ENCODE measurements around the gene ZNF766.
"Not testable (repeated sequence)": the region's sequence is repeated elsewhere in the genome, so short reads cannot be mapped to it uniquely, and the experiment has no call there.

The ZNF766 gene

GRCh38 chr19:52275988-52276387 is 6.6 kb downstream of the ZNF766 start:
- no peak for DNase-seq (ENCODE audit: low read depth in 2 of 2)

GRCh38 chr19:52277471-52277870 is 8.1 kb downstream of the ZNF766 start:
- DNase-seq (ENCODE audit: low read depth in 2 of 2), result no peak

GRCh38 chr19:52286256-52286655 is 16.9 kb downstream of the ZNF766 start:
- DNase-seq (ENCODE audit: low read depth in 2 of 2), result no peak

- no peak for DNase-seq (ENCODE audit: low read depth in 2 of 2)
Observed at GRCh38 chr19:52291781-52292180, 22.4 kb downstream of the ZNF766 start.

- DNase-seq (ENCODE audit: low read depth in 2 of 2), result not testable (repeated sequence)
Observed at GRCh38 chr19:52292946-52293345, 23.6 kb downstream of the ZNF766 start.

GRCh38 chr19:52296400-52296772 is 27.0 kb downstream of the ZNF766 start:
- DNase-seq (ENCODE audit: low read depth in 2 of 2), result no peak

- DNase-seq (ENCODE audit: low read depth in 2 of 2), result peak; percentile 39 to 41
Observed at GRCh38 chr19:52296773-52297600, 27.6 kb downstream of the ZNF766 start, which contains the start of gene ZNF480. TSS of gene ZNF480 (plus strand) at chr19:52297169. CDS start at chr19:52300413, 3,244 bp downstream.

- DNase-seq (ENCODE audit: low read depth in 2 of 2), result no peak
Observed at GRCh38 chr19:52297601-52298364, 28.4 kb downstream of the ZNF766 start.

GRCh38 chr19:52307275-52307674 is 37.9 kb downstream of the ZNF766 start:
- DNase-seq (ENCODE audit: low read depth in 2 of 2), result no peak

GRCh38 chr19:52322429-52322828 is 53.0 kb downstream of the ZNF766 start:
- DNase-seq (ENCODE audit: low read depth in 2 of 2), result no peak

GRCh38 chr19:52331757-52332156 is 62.4 kb downstream of the ZNF766 start:
- no peak for DNase-seq (ENCODE audit: low read depth in 2 of 2)

GRCh38 chr19:52335768-52336116 is 66.4 kb downstream of the ZNF766 start:
- DNase-seq (ENCODE audit: low read depth in 2 of 2), result no peak

GRCh38 chr19:52336117-52336790 is 66.9 kb downstream of the ZNF766 start, which contains the start of gene ZNF610:
TSS of gene ZNF610 (plus strand) at chr19:52336243. CDS start at chr19:52349173, 12,930 bp downstream.
- peak; percentile 74 to 84 for DNase-seq (ENCODE audit: low read depth in 2 of 2)

GRCh38 chr19:52336791-52337381 is 67.5 kb downstream of the ZNF766 start:
- no peak for DNase-seq (ENCODE audit: low read depth in 2 of 2)

- not testable (repeated sequence) for DNase-seq (ENCODE audit: low read depth in 2 of 2)
Observed at GRCh38 chr19:52339022-52339421, 69.6 kb downstream of the ZNF766 start.

GRCh38 chr19:52343548-52343947 is 74.2 kb downstream of the ZNF766 start:
- peak in 1 of 2 donors; percentile 50 for DNase-seq (ENCODE audit: low read depth in 2 of 2)

GRCh38 chr19:52345162-52345561 is 75.8 kb downstream of the ZNF766 start:
- no peak for DNase-seq (ENCODE audit: low read depth in 2 of 2)
